ENCODE results near the gene COX11. TPM values are rescaled to one million over a fixed set of nuclear protein-coding genes. Genes with fewer than 3 reads are reported as not detected.

The COX11 gene
- total RNA-seq, 4 donors from 2014 or later: 19.3 to 63.4 (median 37.5) TPM

- peaks cover 6 to 10% of the 10 kb centered on the region in 2 donors for H3K9me3 ChIP-seq
- in situ Hi-C loops (cut with MboI; ENCODE audit: low pct_ligation_motif_present in 1 of 4, low pct_unique_long_range_greater_than_20kb in 1 of 4, low sequenced_read_pairs in 3 of 4): loop anchor here in 2 of 4 donors (25.0 kb wide), 2 partner anchors 535 to 785 kb away; partner anchors contain the start of genes SMIM36 (in 2 of the 2) and PCTP (in 1 of the 2)
- H3K4me3 ChIP-seq: no peak overlapping the region
- DNase-seq: no peak
- intact Hi-C loops (cut with DNase I; ENCODE audit: low total_unique reads): no loop called here
- no peaks in the 10 kb centered on the region for H3K36me3 ChIP-seq
- 82 to 94% methylated on average over 2 of the region's 2 CpGs for WGBS, 2 donors (ENCODE audit: low coverage in 1 of 2)
- no peaks in the 10 kb centered on the region for H3K4me1 ChIP-seq
- H3K27ac ChIP-seq: no peak overlapping the region
- no peak for TF ChIP-seq POLR2AphosphoS5 (IDR thresholded peaks at IDR 0.05)
- TF ChIP-seq CTCF (IDR thresholded peaks at IDR 0.05): no peak
- TF ChIP-seq EP300 (IDR thresholded peaks at IDR 0.05; ENCODE audit: low read depth): no peak
- no peak for TF ChIP-seq POLR2A (IDR thresholded peaks at IDR 0.05)
- H3K27me3 ChIP-seq: no peaks in the 10 kb centered on the region
These were observed 9.3 kb upstream of the COX11 start for GRCh38 chr17:54977744-54978143.

GRCh38 chr17:54976316-54976715, 7.9 kb upstream of the COX11 start:
- Histone ChIP-seq H3K27ac (no peak overlapping the region), H3K27me3 (no peaks in the 10 kb centered on the region), H3K9me3 (peaks cover 6 to 10% of the 10 kb centered on the region in 2 donors), H3K36me3 (no peaks in the 10 kb centered on the region), H3K4me3 (no peak overlapping the region), H3K4me1 (no peaks in the 10 kb centered on the region)
- intact Hi-C loops (cut with DNase I; ENCODE audit: low total_unique reads): no loop called here
- TF ChIP-seq CTCF (IDR thresholded peaks at IDR 0.05) (no peak), POLR2AphosphoS5 (IDR thresholded peaks at IDR 0.05) (no peak), POLR2A (IDR thresholded peaks at IDR 0.05) (no peak), EP300 (IDR thresholded peaks at IDR 0.05; ENCODE audit: low read depth) (no peak)
- 100% methylated on average over 3 of the region's 3 CpGs; no CpG with 5 or more reads in 1 of the 2 donors for WGBS, 2 donors (ENCODE audit: low coverage in 1 of 2)
- in situ Hi-C loops (cut with MboI; ENCODE audit: low pct_ligation_motif_present in 1 of 4, low pct_unique_long_range_greater_than_20kb in 1 of 4, low sequenced_read_pairs in 3 of 4): loop anchor here in 2 of 4 donors (25.0 kb wide), 2 partner anchors 536 to 786 kb away; partner anchors contain the start of genes SMIM36 (in 2 of the 2) and PCTP (in 1 of the 2)
- no peak for DNase-seq

GRCh38 chr17:54974759-54975158, 6.3 kb upstream of the COX11 start:
- no peak overlapping the region for H3K27ac ChIP-seq
- no peak for TF ChIP-seq EP300 (IDR thresholded peaks at IDR 0.05; ENCODE audit: low read depth)
- no peak for TF ChIP-seq POLR2A (IDR thresholded peaks at IDR 0.05)
- in situ Hi-C loops (cut with MboI; ENCODE audit: low pct_ligation_motif_present in 1 of 4, low pct_unique_long_range_greater_than_20kb in 1 of 4, low sequenced_read_pairs in 3 of 4): loop anchor here in 2 of 4 donors (25.0 kb wide), 2 partner anchors 538 to 788 kb away; partner anchors contain the start of genes SMIM36 (in 2 of the 2) and PCTP (in 1 of the 2)

GRCh38 chr17:54972406-54973138, 4.1 kb upstream of the COX11 start:
- WGBS, 2 donors (ENCODE audit: low coverage in 1 of 2): 77 to 84% methylated on average over 3 of the region's 3 CpGs
- in situ Hi-C loops (cut with MboI; ENCODE audit: low pct_ligation_motif_present in 1 of 4, low pct_unique_long_range_greater_than_20kb in 1 of 4, low sequenced_read_pairs in 3 of 4): no loop called here
- H3K4me3 ChIP-seq: no peak overlapping the region

More at GRCh38 chr17:54974759-54975158, 6.3 kb upstream of the COX11 start:
- WGBS, 2 donors (ENCODE audit: low coverage in 1 of 2): 67 to 80% methylated on average over 2 to 3 of the region's 3 CpGs
- Histone ChIP-seq H3K27me3 (no peaks in the 10 kb centered on the region), H3K4me1 (peaks cover 0 to 9% (median 7%) of the 10 kb centered on the region in 4 donors), H3K4me3 (no peak overlapping the region), H3K36me3 (no peaks in the 10 kb centered on the region), H3K9me3 (peaks cover 0 to under 1% of the 10 kb centered on the region in 2 donors)
- intact Hi-C loops (cut with DNase I; ENCODE audit: low total_unique reads): no loop called here
- DNase-seq: no peak

More at GRCh38 chr17:54972406-54973138, 4.1 kb upstream of the COX11 start:
- DNase-seq: no peak
- Histone ChIP-seq H3K4me1 (peaks cover 0 to 19% (median 14%) of the 10 kb centered on the region in 4 donors), H3K9me3 (no peaks in the 10 kb centered on the region), H3K27ac (no peak overlapping the region), H3K36me3 (no peaks in the 10 kb centered on the region), H3K27me3 (no peaks in the 10 kb centered on the region)
- intact Hi-C loops (cut with DNase I; ENCODE audit: low total_unique reads): no loop called here
- TF ChIP-seq POLR2A (IDR thresholded peaks at IDR 0.05) (no peak), POLR2AphosphoS5 (IDR thresholded peaks at IDR 0.05) (no peak), EP300 (IDR thresholded peaks at IDR 0.05; ENCODE audit: low read depth) (no peak), CTCF (IDR thresholded peaks at IDR 0.05) (no peak)

All from transverse colon (tissue), 4 donors.